Measurements from ENCODE around the gene SYT13.

SYT13 gene

DNA sequence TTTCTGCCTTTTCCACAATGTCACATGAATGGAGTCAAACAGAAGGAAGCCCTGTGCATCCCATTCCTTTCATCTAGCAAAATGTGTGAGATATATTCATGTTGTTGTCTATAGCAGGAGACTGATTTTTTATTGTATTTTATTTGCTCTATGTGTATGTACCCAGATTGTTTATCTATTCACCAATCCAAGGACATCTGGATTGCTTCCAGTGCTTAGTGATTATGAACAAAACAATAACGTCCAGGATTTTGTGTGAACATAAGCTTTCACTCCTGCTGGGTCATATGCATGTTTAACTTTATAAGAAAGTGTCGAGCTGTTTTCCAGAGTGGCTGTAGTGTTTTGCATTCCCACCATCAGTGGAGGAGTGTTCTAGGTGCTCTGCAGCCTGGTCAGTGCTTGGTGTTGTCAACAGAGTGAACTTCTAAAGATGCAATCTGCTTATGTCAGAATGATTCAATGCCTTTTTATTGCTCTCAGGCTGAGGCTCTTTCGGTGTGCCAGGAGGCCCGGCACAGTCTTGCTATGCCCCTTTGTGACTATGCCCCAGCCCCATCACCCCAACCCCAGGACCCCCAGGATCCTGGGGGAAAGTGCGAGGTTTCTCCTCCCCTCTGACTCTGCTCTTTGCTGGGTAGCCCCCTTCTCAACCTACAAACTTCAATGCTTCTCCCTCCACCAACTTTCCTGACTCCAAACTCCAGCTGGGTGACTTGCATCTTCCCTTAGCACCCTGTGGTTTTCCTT is 19.9 kb upstream of the SYT13 start:
- no peak for DNase-seq

DNA sequence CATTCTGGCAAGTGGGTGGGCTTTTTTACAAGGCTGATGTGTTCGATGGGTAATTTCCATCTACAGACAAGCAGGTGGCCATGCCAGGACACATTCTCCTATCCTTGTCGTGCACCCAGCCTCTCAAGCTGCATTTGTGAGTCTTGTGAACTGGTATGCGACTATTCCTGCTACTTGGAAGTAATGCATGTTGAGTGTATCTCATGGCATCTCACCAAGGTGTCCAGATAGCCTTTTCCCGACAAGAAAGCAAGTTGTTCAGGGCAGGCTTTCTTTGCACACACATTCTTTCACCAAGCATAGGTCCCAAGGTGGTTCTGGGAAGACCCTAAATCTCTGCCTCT is 18.8 kb upstream of the SYT13 start:
- DNase-seq, result no peak

DNA sequence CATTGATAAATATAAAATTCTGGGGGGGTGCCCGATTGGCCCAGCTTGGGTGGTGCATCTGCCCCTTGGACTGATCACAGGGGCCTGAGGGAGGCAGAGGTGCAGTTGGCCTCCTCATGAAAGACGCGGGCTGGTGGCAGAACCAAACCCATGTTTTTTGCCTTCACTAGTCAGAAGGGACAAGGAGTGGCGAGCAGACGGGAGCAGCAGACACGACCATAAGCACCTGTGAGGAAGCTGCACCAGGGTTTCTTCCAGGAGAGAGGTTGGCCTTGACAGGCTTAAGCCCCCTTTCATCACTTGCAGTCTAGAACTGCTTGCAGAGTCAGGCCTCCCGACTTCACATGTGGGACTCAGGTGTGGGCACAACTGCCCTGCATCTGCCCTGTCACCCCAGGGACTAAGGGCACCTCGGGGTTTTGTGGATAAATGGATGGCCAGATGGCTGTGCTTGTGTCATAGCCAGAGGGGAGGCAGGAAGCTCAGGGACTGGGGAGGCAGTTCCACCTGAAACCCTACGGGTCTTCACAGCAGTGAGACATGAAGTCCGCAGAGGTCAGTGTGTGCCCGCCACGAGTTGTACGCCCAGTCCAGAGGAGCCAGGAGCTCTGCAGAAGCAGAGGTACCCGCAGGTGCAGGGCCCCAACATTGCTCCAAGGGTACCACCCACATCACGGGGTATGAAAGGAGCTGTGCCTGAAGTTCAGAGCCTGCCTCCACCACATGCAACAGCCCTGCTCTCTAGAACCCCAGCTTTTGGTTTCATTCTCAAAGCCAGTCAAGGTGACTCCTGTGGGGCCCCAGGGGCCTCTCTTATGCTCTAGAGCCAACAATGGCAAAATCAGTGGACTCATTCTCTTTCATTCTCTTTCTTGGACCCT is 18.2 kb upstream of the SYT13 start:
- DNase-seq, result no peak

DNA sequence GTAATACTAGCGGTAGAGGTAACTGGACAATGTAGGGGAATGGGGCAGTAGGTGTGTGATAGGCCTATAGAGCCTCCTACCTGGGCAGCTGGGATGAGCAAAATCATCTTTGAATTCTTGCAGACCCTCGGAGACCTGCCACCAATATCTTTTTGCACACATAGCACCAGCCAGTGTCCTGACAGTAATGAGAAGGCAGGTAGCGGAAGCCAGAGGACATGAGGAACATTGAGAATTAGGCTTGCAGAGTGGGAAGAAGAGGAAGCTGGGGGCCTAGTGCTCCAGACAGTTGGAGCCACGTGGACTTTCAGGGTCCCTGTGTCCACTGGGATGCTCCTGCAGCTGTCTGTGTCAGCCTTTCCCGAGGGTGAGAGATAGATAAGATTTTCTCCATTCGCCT is 17.2 kb upstream of the SYT13 start:
- DNase-seq, result no peak

DNA sequence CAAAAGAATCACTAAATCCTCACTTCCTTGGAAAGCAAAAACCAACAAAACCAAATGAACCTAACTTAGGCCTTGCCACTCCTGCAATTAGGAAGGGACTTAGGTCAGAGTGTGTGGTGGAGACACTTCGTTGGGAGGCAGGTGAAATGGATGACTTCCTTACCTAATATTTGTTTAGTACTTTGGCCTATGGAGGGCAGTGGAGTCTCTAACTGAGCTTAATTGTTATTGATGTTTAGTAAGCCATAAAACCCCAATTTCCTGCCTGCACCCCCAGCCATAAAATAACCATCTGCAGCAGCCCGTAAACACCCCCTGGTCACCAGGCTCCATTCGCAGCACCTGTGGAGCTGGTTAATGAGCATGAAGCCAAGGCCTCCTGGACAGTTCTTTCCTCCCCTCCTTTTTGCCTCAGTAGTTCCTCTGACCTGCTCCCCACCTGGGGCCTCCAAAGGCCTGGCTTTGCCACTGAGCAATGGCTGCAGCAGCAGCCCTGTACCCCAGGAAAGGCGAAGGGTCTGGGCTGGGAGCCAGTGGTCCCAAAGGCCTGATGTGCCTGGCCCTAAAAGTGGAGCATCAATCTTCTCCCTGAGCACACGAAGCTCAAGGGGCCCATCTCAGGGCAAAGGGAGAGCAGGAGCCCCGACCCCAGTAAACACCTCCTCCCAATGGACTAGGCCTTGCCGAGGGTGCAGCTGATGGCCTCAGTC is 15.6 kb upstream of the SYT13 start:
- no peak for DNase-seq

DNA sequence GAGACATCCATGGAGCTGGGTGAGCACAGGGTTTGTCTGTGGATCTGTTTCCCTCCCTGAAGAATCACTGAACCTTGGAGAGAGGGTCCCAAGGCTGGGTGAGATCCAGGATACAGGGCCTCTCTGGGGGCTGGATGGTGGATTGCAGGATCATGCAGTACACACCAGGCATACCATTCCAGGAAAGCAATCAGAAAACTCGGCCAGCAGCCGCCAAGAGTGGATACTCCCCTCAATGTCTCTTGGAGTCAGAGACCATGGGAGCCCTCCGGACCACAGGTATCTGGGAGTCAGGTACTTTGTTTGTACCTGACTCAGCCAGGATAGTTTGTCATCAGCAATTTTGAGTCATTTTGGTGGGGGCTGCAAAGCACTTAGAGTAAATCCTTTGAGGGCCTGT is 14.6 kb upstream of the SYT13 start:
- no peak for DNase-seq

DNA sequence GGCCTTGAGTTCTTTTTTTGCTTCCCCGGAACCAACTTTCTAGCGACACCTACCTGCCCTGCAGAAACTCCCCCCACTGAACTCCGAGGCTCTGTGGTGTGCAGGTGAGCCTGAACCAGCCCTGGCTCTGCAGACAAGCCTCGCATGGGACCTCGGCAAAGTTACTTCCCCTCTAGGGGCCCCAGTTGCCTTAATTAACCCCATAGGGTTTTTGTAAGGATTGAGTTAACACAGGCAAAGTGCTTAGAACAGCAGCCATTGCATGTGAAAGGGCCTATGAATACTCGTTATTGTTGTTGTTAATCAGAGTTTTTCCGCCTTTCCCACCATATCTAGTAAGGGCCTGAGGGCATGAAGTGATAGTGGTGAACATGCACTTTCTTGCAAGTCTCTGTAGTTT is 12.6 kb upstream of the SYT13 start:
- DNase-seq, result no peak

DNA sequence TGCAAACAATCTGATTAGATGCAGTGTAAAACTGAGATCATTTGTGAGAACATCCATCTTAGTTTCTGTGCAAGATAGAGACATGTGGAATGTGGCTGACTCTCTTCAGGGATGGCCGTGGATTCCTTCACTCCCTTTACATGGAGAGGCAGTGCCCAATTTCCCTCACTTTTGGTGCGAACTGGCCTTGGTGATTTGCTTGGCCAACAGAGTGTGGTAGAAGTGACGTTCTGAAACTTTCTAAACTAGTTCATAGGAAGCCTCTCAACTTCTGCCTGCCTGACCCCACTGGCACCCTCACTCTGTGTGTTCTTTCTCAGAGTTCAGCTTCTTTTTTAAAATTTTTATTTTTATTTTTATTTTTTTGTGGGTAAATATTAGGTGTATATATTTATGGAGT is 9.9 kb upstream of the SYT13 start:
- no peak for DNase-seq

DNA sequence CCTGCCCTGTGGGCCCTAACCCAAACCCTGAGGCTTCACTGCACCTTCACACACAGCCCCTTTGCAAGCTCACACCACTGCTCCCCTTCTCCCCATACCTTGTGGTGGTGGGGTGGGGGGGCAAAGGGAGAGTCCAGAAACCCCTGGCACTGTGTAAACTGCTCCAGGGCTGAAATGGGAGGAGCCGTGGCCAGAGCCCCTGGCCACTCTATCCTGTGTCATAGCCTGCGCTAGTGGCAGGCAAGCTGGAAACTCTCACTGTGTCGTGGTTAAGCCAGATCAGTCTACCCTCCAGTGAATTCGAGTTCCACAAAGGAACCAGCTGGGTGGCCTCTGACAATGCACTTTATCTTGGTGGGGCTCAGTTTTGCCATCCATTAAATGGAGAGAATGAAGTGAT is 8.4 kb upstream of the SYT13 start:
- no peak for DNase-seq

DNA sequence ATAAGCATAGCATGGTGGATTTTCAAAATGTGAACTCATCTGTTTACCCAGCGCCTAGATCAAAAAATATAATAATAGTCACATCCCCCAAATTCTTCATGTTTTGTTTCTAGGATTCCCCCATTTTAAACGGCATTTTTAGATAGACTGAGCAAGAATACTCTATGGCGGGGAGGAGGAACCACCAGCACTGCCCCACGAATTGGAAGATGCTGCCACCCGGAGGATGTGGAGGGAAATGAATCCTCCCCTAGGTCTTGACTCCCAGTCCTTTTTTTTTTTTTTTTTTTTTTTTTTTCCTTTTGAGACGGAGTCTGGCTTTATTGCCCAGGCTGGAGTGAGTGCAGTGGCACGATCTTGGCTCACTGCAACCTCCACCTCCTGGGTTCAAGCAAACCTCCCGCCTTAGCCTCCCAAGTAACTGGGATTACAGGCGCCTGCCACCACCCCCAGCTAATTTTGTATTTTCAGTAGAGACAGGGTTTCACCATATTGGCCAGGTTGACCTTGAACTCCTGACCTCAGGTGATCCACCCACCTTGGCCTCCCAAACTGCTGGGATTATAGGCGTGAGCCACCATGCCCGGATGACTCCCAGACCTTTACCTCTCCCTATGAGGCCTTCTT is 7.5 kb upstream of the SYT13 start:
- DNase-seq, result peak; percentile 39 to 51

DNA sequence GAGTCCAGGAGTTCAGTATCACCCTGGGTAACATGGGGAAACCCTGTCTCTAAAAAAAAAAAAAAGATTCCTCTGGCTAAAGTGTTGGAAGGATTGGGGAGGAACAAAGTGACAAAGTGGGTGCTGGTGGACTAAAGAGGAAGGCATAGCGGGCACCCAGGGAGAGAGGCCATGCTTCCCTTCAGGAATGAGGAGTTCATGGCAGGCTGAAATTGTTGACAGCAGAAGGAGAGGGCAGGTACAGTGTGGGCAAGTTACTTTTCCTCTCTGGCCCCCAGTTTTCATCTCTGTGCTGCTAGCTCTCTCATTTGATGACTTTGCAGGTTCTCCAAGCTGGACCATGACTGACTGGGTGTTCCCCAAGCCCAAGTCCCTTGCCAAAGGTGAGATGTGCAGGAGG is 4.4 kb upstream of the SYT13 start:
- DNase-seq, result no peak

DNA sequence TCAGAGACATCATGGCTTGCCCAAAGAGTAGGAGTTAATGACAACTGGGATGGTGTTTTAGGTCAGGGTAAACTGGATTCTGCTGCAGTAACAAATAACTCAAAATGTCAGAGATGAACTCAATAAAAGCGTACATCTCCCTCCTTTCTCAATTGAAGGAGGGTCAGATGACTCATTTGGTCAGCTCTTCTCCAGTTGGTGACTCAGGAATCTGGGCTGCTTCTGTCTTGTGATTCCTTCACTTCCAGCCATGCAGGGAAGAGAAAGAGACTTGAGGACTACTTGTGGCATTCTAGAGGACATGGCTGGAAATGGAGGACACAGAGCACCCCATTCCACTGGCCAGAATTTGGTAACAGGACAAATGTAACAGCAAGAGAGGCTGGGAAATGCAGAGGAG is 3.2 kb upstream of the SYT13 start:
- no peak for DNase-seq

DNA sequence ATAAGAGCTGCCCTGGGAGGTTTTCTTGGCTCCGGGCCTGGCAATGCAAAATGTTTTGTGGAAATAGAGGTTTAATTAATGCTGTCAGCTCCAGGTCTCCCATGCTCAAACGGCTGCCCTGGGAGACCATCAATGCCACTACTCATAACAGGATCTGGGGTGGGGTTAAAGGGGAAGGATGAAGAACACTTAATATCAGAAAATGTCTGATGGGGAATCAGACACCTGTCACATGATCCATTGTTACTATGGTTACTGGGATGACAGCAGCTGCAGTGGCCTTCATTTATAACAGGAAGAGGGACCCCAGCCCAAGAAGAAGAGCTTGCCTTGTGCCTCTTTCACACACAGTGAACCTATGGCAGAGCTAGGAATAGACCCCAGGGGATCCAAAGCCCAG is 2.2 kb upstream of the SYT13 start:
- DNase-seq, result no peak

DNA sequence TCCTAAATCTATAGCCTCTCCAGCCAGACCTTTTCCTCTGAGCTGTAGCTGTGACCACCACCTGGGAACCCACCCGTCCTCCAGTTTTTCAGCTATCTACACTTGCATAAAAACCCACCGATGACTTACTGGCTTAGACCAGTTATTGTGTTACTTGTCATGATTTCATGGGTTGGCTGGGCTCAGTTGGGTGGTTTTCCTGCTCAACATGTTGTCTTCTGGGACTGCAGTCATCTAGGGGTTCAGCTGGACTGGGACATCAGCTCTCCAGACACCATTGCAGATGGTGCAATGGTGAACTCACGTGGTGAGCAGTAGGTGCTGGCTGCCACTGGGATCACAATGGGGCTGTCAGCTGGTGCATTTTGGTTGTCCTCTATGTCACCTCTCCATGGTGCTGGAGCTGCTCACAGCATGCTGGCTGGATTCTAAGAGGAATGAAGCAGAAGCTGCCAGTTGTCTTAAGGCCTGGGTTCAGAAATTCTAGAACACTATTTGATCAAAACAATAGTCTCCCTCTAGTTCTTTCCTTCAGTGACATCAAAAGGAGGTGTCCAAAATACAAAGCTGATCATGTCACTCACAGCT is 1.3 kb upstream of the SYT13 start:
- DNase-seq, result no peak

DNA sequence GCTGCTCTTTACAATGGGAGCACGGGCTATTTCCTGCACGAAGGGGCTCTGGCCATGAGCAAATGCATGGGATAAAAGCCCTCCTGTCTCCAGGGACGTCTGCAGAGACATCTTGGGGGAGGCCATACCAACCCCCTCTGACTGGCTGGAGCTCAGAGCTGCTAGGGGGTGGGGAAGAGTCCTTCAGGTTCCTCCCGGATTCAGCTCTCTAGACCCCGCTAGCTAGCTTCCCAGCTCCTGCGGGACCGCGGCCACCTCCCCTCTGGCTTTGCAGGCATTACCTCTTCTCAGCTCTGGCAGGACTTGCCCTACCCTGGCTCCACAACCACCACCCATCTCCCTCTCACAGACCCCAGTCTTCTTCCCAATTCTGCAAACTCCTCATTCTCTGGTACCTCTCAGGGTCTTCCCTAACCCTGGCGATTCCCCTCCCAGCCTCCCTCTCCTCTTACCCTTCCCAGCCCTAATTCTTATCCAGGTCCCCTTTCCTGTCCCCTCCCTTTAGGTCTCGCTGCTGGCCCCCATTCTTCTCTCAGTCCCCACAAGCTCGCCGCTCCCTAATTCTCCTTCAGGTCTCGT is 802 bp downstream of the SYT13 start:
- no peak for DNase-seq

DNA sequence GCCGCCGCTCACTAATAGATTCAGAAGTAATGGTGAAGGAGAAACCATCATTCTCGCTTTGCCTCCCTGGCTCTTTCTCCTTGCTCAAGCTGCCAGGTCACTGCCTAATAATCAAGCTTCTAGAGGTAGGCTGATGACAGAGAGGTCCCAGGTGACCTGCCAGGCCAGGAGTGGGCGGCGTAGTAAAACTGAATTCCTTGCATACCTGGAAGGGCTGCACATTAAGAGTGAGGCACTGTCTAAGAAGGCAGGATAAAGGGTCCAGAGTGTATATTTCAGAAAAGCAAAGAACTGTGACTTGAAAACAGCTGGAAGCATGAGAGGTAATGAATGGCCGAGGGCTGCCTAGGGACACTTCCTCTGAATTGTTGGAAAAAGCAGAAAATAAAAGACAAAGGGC is 4.1 kb downstream of the SYT13 start:
- DNase-seq, result no peak

DNA sequence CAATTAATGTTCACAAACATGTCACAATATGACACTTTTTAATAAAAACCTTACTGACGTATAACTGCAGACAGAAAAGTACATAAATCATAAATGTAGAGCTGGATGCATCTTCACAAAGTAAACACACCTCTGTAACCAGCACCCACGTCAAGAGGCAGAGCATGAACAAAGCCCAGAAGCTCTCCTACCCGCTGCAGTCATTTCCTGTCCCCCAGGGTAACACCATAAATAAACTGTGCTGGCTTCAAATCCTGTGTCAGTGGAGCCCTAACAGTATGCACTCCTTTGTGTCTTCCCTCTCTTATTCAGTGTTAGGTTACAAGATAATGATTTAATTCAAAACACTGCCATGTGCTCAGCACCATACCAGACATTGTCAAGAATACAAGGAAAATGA is 5.7 kb downstream of the SYT13 start:
- DNase-seq, result no peak

DNA sequence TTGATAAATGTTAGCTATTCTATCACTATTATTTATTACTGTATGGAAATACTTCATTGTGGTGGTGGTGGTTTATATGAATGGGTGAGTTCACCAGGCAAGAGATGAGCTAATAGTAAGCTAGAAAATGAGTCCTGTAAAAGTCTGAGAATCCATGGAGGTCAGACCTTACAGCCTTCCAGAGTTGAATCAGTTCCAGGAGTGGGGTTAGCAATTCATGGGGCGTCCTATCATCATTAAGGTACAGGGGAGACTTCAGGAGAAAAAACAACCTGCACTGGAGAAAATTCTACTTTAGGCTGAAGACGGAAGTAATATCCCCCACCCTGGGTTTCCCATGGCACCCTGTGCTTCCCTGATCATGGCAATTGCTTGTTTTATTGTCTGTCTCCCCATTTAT is 6.5 kb downstream of the SYT13 start:
- no peak for DNase-seq

DNA sequence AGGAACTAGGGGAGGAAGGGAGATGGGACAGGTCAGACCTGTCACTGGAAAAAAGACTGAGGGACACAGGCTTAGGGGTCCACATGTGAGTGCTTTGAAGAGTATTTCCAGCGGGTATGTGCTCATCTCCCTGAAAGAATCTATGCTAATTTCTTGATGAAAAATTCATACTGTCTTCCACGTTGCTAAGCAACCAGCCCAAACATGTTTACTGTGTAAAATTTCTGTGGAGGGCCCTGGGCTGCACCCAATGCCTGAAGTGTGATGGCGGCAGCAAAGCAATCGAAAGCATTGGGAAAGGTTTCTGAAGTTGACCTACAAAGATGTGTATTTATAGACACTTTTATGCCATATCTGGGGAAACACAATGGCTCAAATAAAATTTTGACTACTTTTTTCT is 7.4 kb downstream of the SYT13 start:
- DNase-seq, result no peak

DNA sequence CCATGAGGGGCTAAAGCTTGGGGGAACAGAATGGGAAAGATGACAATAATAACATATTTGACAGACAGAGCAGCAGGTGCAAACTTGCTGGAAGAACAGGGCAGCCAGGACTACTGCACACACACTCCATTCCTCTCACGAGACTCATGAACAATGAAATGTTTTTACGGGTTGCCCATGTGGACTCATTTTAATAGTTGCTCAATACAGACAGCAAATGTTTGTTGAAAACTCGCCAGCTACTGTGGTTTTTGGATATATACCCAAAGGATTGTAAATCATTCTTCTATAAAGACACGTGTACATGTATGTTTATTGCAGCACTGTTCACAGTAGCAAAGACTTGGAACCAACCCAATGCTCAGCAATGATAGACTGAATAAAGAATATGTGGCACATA is 10.3 kb downstream of the SYT13 start:
- no peak for DNase-seq

DNA sequence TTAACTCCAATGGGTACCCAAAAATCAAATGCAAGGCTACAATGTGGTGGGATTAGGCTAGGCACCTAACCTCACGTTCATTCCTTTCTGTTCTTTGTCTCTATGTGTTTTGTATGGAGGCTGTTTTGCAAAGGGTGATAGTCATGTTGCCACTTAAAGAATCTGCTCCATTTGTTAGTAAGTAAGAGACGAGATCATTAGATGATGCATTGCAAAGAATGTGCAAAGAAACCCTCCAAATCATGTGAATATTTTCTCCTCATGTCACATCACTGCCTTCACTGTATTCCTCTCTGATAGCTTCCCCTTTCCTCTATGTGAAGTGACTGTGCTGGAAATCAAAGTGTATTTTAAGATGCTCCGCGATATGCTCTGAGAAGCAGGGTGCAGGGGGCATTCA is 11.9 kb downstream of the SYT13 start:
- DNase-seq, result no peak

DNA sequence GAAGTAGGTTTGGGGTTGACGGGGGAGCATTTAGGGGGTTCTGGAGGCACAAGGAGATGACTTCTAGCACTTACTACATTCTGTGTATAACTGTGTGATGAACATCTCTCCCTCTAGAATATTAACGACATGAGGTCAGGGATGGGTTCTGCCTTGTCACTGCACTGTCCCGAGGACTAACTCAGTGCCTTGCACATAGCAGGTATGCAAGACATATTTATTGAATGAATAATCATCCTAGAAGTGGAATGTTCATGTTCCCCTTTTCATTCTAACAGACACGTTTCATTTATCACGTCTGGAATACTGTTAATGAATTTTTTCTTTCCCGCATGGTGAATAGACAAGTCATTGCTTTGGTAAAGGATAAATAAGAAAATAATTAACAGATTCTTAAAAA is 12.6 kb downstream of the SYT13 start:
- no peak for DNase-seq

DNA sequence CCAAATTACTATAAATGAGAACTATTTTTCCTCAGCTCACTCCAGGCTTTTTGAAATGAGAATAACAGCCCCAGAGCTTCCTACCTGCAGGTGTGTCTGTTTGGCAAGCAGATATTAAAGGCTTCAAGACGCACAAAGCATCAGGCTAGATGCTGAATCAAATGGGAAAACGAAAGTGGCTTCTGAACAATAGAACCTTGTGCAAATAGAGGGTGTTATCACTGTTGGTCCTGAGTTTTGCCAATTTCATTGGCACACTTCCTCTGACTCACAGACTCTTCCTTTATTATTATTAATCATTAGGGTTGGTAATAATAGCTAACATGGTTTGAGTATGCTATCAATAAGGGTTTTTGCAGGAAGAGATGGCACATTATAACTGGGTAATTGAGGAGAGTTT is 13.4 kb downstream of the SYT13 start:
- DNase-seq, result no peak
